HEK293T (cell line): ENCODE data around the gene CARMIL3.

Experiments used
- CTCF ChIA-PET: fragments of 350-600 bp; formaldehyde crosslinking; extraction: SDS; loops from one replicate; lab custom pipeline; 2021; ENCODE audit warnings: antibody characterized with exemption, inconsistent platforms; lab: Yijun Ruan, JAX
- POLR2A ChIA-PET: fragments of 350-600 bp; formaldehyde crosslinking; extraction: SDS; loops from one replicate; lab custom pipeline; 2020; ENCODE audit warnings: antibody characterized with exemption, inconsistent platforms; lab: Yijun Ruan, JAX
- DNase-seq: peaks from one replicate; pipeline ENCODE4 v3.0.0; 2012; ENCODE audit warnings: mixed read lengths; ENCODE audit errors: extremely low spot score
- ARNT ChIP-seq: fragments of 450-650 bp; IDR thresholded peaks from 2 replicates; pipeline ENCODE4 v1.6.1; 2017; ENCODE audit warnings: mild to moderate bottlenecking
- BHLHE40 ChIP-seq: fragments of 450-650 bp; IDR thresholded peaks from 2 replicates; pipeline ENCODE4 v1.6.1; 2016; ENCODE audit warnings: mild to moderate bottlenecking, moderate library complexity, borderline replicate concordance
- CTBP1 ChIP-seq: fragments of 450-650 bp; IDR thresholded peaks from 2 replicates; pipeline ENCODE4 v1.6.1; 2016; ENCODE audit warnings: borderline replicate concordance
- ELF4 ChIP-seq: fragments of 450-650 bp; IDR thresholded peaks from 2 replicates; pipeline ENCODE4 v1.6.1; 2017; ENCODE audit warnings: antibody characterized with exemption
- FOXA1 ChIP-seq: fragments of 450-650 bp; IDR thresholded peaks from 2 replicates; pipeline ENCODE4 v1.6.1; 2016; ENCODE audit warnings: mild to moderate bottlenecking
- FOXK2 ChIP-seq: fragments of 450-650 bp; IDR thresholded peaks from 2 replicates; pipeline ENCODE4 v1.6.1; 2016; ENCODE audit warnings: mild to moderate bottlenecking
- FOXM1 ChIP-seq: fragments of 450-650 bp; IDR thresholded peaks from 2 replicates; pipeline ENCODE4 v1.6.1; 2017; ENCODE audit warnings: mild to moderate bottlenecking, borderline replicate concordance
- HDGF ChIP-seq: fragments of 450-650 bp; IDR thresholded peaks from 2 replicates; pipeline ENCODE4 v1.6.1; 2017; ENCODE audit warnings: antibody characterized with exemption, borderline replicate concordance
- L3MBTL2 ChIP-seq: fragments of 450-650 bp; conservative IDR thresholded peaks from 2 replicates; pipeline ENCODE4 v1.6.1; 2016; ENCODE audit warnings: mild to moderate bottlenecking
- LEF1 ChIP-seq: fragments of 450-650 bp; IDR thresholded peaks from 2 replicates; pipeline ENCODE4 v1.6.1; 2017; ENCODE audit warnings: mild to moderate bottlenecking, borderline replicate concordance
- NFRKB ChIP-seq: fragments of 450-650 bp; IDR thresholded peaks from 2 replicates; pipeline ENCODE4 v1.6.1; 2016; ENCODE audit warnings: mild to moderate bottlenecking, moderate library complexity
- PKNOX1 ChIP-seq: fragments of 450-650 bp; IDR thresholded peaks from 2 replicates; pipeline ENCODE4 v1.6.1; 2016
- SP1 ChIP-seq: fragments of 450-650 bp; IDR thresholded peaks from 2 replicates; pipeline ENCODE4 v1.6.1; 2017
- SUZ12 ChIP-seq: fragments of 450-650 bp; IDR thresholded peaks from 2 replicates; pipeline ENCODE4 v1.6.1; 2016; ENCODE audit warnings: mild to moderate bottlenecking
- TARDBP ChIP-seq: fragments of 450-650 bp; IDR thresholded peaks from 2 replicates; pipeline ENCODE4 v1.6.1; 2016
- ZNF384 ChIP-seq: fragments of 450-650 bp; IDR thresholded peaks from 2 replicates; pipeline ENCODE4 v1.6.1; 2016

Gene CARMIL3

DNA sequence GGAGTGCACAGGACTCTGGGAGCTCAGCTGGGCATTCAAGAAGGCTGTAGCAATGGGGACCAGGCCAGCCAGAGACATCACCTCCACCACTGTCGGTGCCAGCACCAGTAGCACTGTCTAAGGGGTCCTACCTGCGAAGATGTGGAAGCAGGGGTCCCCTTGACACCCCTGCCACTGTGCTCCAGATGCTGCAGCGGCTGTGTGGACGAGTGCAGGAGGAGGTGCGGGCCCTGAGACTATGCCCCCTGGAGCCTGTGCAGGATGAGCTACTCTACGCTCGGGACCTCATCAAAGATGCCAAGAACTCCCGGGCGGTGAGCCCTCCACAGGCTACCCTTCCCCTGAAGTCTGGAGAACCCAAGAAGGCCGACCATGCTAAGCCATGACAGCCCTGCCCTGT, 8.6 kb downstream of the CARMIL3 start:
- DNase-seq: no peak
- CTCF ChIA-PET: interaction anchor here (1.5 to 6.9 kb wide), 2 partner anchors 31 to 48 kb away, joined by 6 to 153 read pairs; partner anchors contain the start of gene PCK2
- TF ChIP-seq FOXM1: no peak
- TF ChIP-seq PKNOX1: no peak
- no peak for TF ChIP-seq FOXA1
- TF ChIP-seq SP1: no peak
- TF ChIP-seq HDGF: no peak
- TF ChIP-seq BHLHE40: no peak
- no peak for TF ChIP-seq NFRKB
- TF ChIP-seq ELF4: no peak
- no peak for TF ChIP-seq SUZ12
- no peak for TF ChIP-seq CTBP1
- TF ChIP-seq TARDBP: no peak
- no peak for TF ChIP-seq L3MBTL2
- no peak for TF ChIP-seq LEF1
- TF ChIP-seq ZNF384: no peak
- POLR2A ChIA-PET: interaction anchor here (3.7 kb wide), 1 partner anchor 34 kb away, joined by 20 read pairs; the partner anchor contains the start of gene PCK2

- TF ChIP-seq FOXM1: no peak
- no peak for TF ChIP-seq HDGF
- TF ChIP-seq ZNF384: no peak
- no peak for TF ChIP-seq NFRKB
- TF ChIP-seq SUZ12: no peak
- TF ChIP-seq FOXA1: no peak
- TF ChIP-seq ARNT: no peak
- no peak for TF ChIP-seq CTBP1
- no peak for TF ChIP-seq BHLHE40
- TF ChIP-seq L3MBTL2: no peak
- no peak for TF ChIP-seq PKNOX1
- no peak for TF ChIP-seq TARDBP
- no peak for DNase-seq
- CTCF ChIA-PET: interaction anchor here (0.5 to 6.9 kb wide), 4 partner anchors 30 to 100 kb away, joined by 3 to 153 read pairs (median 5); partner anchors contain the start of genes EMC9, IRF9 and PCK2
- POLR2A ChIA-PET: interaction anchor here (1.2 to 3.7 kb wide), 3 partner anchors 21 to 134 kb away, joined by 3 to 20 read pairs (median 3); partner anchors contain the start of genes PCK2 and TM9SF1
These were observed 9.4 kb downstream of the CARMIL3 start for GRCh38 chr14:24060984-24061913.

GRCh38 chr14:24062216-24062980, 10.6 kb downstream of the CARMIL3 start:
- DNase-seq: no peak
- ChIA-PET CTCF (interaction anchor here (0.6 to 1.0 kb wide), 3 partner anchors 29 to 79 kb away, joined by 3 to 4 read pairs (median 3); partner anchors contain the start of gene EMC9), POLR2A (interaction anchor here (1.2 to 3.7 kb wide), 3 partner anchors 20 to 133 kb away, joined by 3 to 20 read pairs (median 3); partner anchors contain the start of genes PCK2 and TM9SF1)
- TF ChIP-seq ELF4: no peak
- TF ChIP-seq SP1: no peak
- TF ChIP-seq SUZ12: no peak
- no peak for TF ChIP-seq ZNF384
- no peak for TF ChIP-seq FOXM1
- TF ChIP-seq L3MBTL2: no peak
- no peak for TF ChIP-seq BHLHE40
- TF ChIP-seq FOXA1: no peak
- TF ChIP-seq LEF1: no peak
- no peak for TF ChIP-seq FOXK2
- no peak for TF ChIP-seq NFRKB
- no peak for TF ChIP-seq HDGF
- TF ChIP-seq CTBP1: no peak
- no peak for TF ChIP-seq PKNOX1
- no peak for TF ChIP-seq ARNT
- no peak for TF ChIP-seq TARDBP

- CTCF ChIA-PET: interaction anchor here (0.6 kb wide), 1 partner anchor 45 kb away, joined by 3 read pairs; no protein-coding TSS in a partner anchor
These were observed 11.5 kb downstream of the CARMIL3 start for GRCh38 chr14:24063263-24063836.

DNA sequence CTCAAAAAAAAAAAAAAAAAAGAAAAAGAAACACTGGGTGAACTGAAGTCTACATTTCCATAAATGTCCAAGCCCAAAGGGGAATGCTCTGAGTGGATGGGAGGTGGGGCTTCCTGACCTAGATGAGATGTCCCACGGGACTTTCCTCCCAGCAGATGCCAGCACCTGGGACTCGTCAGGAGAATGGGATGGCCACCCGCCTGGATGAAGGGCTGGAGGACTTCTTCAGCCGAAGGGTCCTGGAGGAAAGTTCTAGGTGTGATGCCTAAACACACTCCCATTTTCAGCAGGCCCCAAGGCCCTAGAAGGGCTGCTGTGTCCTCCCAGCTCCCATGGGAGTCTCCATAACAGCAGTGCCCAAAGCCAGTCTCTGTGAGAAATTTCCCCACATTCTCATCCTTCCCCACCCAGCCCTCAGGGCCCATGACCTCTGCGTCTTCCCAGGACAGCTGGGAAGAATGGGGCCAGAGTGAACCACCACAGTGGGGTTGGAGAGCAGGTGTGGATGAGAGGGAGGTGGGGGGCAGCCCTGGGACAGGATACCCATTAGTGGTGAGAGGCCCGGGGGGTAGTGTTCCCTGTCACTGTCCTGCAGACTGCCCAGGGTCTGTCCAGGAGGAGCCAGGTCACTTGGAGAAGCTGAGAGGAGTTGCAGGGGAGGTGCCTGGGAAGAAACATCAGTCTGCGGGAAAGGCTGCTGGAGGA, 12.4 kb downstream of the CARMIL3 start:
- TF ChIP-seq BHLHE40 (no peak), NFRKB (no peak), FOXK2 (no peak), ZNF384 (no peak), FOXM1 (no peak), SP1 (no peak), FOXA1 (no peak), LEF1 (no peak), PKNOX1 (no peak), CTBP1 (no peak), SUZ12 (no peak), HDGF (no peak), ELF4 (no peak)
- CTCF ChIA-PET: no interaction called here
- no peak for DNase-seq
- POLR2A ChIA-PET: interaction anchor here (1.5 to 3.7 kb wide), 2 partner anchors 30 kb away, joined by 5 to 20 read pairs; partner anchors contain the start of gene PCK2

More at GRCh38 chr14:24063263-24063836, 11.5 kb downstream of the CARMIL3 start:
- DNase-seq: no peak
- POLR2A ChIA-PET: interaction anchor here (3.7 kb wide), 1 partner anchor 31 kb away, joined by 20 read pairs; the partner anchor contains the start of gene PCK2
- TF ChIP-seq SP1: no peak
- no peak for TF ChIP-seq SUZ12
- TF ChIP-seq ELF4: no peak
- TF ChIP-seq TARDBP: no peak
- TF ChIP-seq FOXM1: no peak
- no peak for TF ChIP-seq CTBP1
